Fibroblast of mammary gland (primary cell): ENCODE results near the gene GAL3ST1.

Experiments used
- DNase-seq: peaks from one replicate; pipeline ENCODE4 v3.0.0-alpha.2; 2010; ENCODE audit warnings: low read depth
- H3K4me3 ChIP-seq: 2 replicates; pipeline ENCODE4 v1.5.1; 2011; ENCODE audit warnings: low read depth, mild to moderate bottlenecking, low read length, moderate library complexity; ENCODE audit not compliant: control insufficient read depth
- TF ChIP-seq, protein P1 (sequence below): conservative IDR thresholded peaks from 2 replicates; pipeline ENCODE4 v1.5.1; 2011; ENCODE audit warnings: low read depth, low read length, inconsistent platforms; ENCODE audit not compliant: control insufficient read depth, insufficient read depth

The GAL3ST1 gene

DNA sequence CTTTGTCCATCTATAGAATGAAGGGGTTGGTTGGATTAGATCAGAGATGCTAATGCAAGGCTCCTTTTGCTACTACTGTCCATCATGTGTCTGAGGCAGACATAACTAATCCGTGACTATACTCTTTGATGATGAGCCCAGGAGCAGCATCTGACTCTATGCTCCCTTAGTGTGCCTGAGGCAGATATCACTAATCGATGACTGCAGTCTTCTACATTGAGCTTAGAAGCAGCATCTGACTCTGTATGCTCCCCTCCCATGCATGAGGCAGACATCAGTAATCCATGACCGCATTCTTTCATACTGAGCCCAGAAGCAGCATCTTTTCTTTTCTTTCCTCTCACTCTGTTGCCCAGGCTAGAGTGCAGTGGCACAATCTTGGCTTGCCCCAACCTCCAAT is 36.7 kb upstream of the GAL3ST1 start:
- TF ChIP-seq, protein P1, sequence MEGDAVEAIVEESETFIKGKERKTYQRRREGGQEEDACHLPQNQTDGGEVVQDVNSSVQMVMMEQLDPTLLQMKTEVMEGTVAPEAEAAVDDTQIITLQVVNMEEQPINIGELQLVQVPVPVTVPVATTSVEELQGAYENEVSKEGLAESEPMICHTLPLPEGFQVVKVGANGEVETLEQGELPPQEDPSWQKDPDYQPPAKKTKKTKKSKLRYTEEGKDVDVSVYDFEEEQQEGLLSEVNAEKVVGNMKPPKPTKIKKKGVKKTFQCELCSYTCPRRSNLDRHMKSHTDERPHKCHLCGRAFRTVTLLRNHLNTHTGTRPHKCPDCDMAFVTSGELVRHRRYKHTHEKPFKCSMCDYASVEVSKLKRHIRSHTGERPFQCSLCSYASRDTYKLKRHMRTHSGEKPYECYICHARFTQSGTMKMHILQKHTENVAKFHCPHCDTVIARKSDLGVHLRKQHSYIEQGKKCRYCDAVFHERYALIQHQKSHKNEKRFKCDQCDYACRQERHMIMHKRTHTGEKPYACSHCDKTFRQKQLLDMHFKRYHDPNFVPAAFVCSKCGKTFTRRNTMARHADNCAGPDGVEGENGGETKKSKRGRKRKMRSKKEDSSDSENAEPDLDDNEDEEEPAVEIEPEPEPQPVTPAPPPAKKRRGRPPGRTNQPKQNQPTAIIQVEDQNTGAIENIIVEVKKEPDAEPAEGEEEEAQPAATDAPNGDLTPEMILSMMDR, result no peak
- H3K4me3 ChIP-seq, result no peak overlapping the region
- no peak for DNase-seq

DNA sequence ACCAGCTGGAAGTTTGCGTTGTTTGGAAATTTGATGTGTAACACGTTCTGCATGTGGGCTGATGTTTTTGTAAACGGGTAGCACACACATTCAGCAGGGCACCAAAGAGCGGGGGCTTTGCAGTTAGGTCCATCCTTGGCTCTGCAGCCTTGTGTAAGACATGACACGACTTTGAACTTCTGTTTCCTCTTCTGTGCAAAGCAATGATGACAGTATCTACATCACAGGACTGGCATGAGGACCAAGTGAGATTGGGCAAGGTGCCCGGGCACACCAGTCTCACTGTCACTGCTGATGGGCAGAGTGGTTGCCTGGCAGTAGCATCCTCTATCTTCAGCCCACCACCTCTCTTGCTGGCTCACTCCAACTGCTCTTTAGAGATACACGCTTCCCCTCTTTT is 35.8 kb upstream of the GAL3ST1 start:
- TF ChIP-seq, protein P1, result no peak
- no peak overlapping the region for H3K4me3 ChIP-seq
- DNase-seq, result no peak

GRCh38 chr22:30609260-30610185 is 35.1 kb upstream of the GAL3ST1 start:
- TF ChIP-seq, protein P1, result no peak
- DNase-seq, result peak; percentile 85
- H3K4me3 ChIP-seq, result no peak overlapping the region

DNA sequence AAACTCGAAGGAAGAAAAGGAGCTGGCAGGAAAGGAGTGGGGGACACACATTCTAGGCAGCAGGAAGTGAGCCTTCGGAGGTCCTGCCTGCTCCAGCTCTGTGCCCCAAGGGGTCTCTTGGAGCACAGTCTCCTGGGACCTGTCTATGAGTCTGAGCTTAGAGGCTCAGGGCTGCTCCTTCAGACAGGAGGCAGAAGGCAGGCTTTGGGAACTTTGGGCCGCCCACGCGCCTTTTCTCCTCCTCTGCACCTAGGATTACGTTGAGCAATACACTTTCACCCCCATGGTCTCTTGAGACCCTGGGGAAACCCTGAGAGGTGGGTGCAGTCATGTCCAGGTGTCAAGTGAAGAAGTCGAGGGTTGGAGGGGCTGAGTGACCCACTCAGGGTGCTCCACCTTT is 33.5 kb upstream of the GAL3ST1 start:
- TF ChIP-seq, protein P1, result no peak
- no peak overlapping the region for H3K4me3 ChIP-seq
- DNase-seq, result no peak

- no peak for DNase-seq
- TF ChIP-seq, protein P1, result no peak
- H3K4me3 ChIP-seq, result peak overlapping the region; percentile 59
Measured at GRCh38 chr22:30607300-30607930, 33.0 kb upstream of the GAL3ST1 start.

DNA sequence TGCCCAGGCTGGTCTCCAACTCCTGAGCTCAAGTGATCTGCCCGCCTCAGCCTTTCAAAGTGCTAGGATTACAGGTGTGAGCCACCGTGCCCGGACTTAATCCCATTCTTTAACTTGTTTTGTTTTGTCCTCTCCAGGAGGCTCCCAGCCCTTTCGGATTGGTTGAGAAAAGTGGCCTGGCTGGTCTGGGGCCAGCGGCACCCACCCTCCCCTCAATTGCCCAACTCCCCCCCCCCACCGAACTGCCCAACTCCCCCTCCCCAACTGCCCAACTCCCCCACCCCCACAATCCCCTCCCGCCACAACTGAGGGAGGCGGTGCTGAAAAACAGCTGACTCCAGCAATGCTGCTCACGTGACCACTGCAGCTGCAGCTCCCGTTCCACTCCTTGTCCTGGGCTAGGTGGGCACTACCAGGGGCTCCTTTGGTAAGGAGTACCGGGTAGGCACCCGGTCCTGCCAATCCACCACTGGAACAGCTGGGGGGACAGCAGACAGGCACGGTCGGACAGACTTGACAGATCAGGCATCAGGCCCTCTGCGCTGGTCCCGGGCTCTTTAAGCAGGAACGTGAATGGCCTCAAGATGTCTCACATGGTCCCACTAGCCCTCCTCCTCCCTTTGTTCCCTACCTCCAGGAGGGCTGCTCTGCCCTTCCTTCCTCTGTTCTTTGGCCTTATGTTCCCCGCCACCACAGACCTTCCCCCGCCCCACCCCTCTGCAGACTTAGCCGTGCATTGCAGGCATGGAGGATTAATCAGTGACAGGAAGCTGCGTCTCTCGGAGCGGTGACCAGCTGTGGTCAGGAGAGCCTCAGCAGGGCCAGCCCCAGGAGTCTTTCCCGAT is 32.2 kb upstream of the GAL3ST1 start, which contains the start of gene TCN2:
TCN2 (plus strand) TSS at position 720 of the 845 bp plus-strand sequence. CDS start 158 bp downstream, outside the sequence.
- peak; percentile 84 for DNase-seq
- H3K4me3 ChIP-seq, result peak within 1 kb of the TSS; percentile 59
- TF ChIP-seq, protein P1, result no peak
